ENCODE results near the gene RAP1GAP.

RAP1GAP gene

DNA sequence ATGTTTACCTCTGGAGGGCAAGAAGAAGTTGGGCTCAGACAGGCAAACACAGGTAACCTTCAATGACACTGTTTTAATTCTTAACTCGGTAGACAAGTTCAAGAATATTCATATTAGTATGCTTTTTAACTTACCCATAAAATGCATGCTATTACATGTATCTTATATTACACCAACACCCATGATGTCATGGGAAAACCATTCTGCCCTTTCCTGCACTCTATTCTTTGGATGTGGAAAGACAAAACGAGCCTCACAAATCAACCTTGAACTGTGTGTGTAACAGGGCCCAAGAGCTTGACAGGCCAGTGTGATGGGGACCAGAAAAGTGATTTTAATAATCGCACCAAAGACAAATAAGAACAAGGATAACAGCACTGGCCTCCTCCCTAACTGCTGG lies 22.6 kb upstream of the RAP1GAP start:
- H3K4me3 ChIP-seq (ENCODE audit: low read depth, low read length): no peak overlapping the region
- TF ChIP-seq, protein P1, sequence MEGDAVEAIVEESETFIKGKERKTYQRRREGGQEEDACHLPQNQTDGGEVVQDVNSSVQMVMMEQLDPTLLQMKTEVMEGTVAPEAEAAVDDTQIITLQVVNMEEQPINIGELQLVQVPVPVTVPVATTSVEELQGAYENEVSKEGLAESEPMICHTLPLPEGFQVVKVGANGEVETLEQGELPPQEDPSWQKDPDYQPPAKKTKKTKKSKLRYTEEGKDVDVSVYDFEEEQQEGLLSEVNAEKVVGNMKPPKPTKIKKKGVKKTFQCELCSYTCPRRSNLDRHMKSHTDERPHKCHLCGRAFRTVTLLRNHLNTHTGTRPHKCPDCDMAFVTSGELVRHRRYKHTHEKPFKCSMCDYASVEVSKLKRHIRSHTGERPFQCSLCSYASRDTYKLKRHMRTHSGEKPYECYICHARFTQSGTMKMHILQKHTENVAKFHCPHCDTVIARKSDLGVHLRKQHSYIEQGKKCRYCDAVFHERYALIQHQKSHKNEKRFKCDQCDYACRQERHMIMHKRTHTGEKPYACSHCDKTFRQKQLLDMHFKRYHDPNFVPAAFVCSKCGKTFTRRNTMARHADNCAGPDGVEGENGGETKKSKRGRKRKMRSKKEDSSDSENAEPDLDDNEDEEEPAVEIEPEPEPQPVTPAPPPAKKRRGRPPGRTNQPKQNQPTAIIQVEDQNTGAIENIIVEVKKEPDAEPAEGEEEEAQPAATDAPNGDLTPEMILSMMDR (IDR thresholded peaks at IDR 0.05; ENCODE audit: low read depth, low read length): no peak

- TF ChIP-seq, protein P1 (IDR thresholded peaks at IDR 0.05; ENCODE audit: low read depth, low read length): no peak
- H3K4me3 ChIP-seq (ENCODE audit: low read depth, low read length): no peak overlapping the region
These were observed 20.7 kb upstream of the RAP1GAP start for GRCh38 chr1:21689661-21690372.

DNA sequence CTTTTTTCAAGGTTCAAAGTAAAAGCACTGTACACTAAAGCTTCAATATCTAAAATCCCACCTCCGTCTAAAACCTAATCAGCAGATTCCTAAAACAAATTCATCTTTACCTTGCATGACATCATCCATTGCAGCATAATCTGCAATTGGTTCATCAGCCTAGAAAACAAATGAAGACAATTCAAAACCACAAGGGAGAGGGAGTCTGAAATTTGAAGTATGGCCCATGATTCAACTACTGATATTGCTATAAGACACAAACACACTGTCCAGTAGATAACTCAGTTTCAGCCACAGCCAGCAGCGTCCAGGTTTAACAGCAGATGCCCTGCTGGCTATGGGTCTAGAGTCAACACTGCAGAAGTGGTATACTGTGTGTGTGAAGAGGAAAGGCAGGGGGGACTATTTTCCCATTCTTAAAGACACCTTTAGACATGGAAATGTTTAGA lies 17.9 kb upstream of the RAP1GAP start:
- TF ChIP-seq, protein P1 (IDR thresholded peaks at IDR 0.05; ENCODE audit: low read depth, low read length): no peak
- no peak overlapping the region for H3K4me3 ChIP-seq (ENCODE audit: low read depth, low read length)

- TF ChIP-seq, protein P1 (IDR thresholded peaks at IDR 0.05; ENCODE audit: low read depth, low read length): no peak
These were observed 17.0 kb upstream of the RAP1GAP start for GRCh38 chr1:21685946-21686678.

DNA sequence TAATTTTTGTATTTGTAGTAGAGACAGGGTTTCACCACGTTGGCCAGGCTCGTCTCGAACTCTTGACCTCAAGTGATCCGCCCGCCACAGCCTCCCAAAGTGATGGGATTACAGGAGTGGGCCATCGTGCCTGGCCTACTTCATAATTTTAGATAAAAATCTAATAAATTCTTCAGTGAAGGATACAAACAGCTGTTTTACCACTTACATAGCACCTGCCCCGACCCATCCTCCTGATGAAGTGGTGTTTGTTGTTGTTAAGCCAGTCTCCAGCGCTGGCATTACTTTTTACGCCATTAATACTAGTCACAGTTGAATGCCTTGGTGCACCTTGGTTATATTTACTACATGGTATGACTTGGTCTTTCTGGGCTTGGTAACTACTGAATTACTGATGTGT lies 12.3 kb upstream of the RAP1GAP start:
- no peak overlapping the region for H3K4me3 ChIP-seq (ENCODE audit: low read depth, low read length)
- TF ChIP-seq, protein P1 (IDR thresholded peaks at IDR 0.05; ENCODE audit: low read depth, low read length): no peak

More at GRCh38 chr1:21685946-21686678, 17.0 kb upstream of the RAP1GAP start:
- no peak overlapping the region for H3K4me3 ChIP-seq (ENCODE audit: low read depth, low read length)

GRCh38 chr1:21680918-21681317 lies 11.8 kb upstream of the RAP1GAP start:
- TF ChIP-seq, protein P1 (IDR thresholded peaks at IDR 0.05; ENCODE audit: low read depth, low read length): no peak
- no peak overlapping the region for H3K4me3 ChIP-seq (ENCODE audit: low read depth, low read length)

GRCh38 chr1:21680381-21680780 lies 11.2 kb upstream of the RAP1GAP start:
- TF ChIP-seq, protein P1 (IDR thresholded peaks at IDR 0.05; ENCODE audit: low read depth, low read length): no peak
- H3K4me3 ChIP-seq (ENCODE audit: low read depth, low read length): no peak overlapping the region
